ENCODE measurements around the gene AMER1.

AMER1 gene

GRCh38 chrX:64150775-64151174 is 54.7 kb downstream of the AMER1 start:
- no peak for DNase-seq
- H3K4me1 Mint-ChIP-seq (ENCODE audit: low read depth in 2 of 2), result no peaks in the 10 kb centered on the region
- ATAC-seq (replicated peaks), result no peak
- H3K27ac Mint-ChIP-seq, result no peak overlapping the region
- H3K9me3 Mint-ChIP-seq, result peaks cover 0 to 2% of the 10 kb centered on the region in 2 donors
- H3K36me3 Mint-ChIP-seq (ENCODE audit: insufficient read depth), result no peaks in the 10 kb centered on the region
- H3K27me3 Mint-ChIP-seq, result no peaks in the 10 kb centered on the region
- H3K4me3 Mint-ChIP-seq, result no peak overlapping the region

Data from effector memory CD8-positive, alpha-beta T cell (primary cell).